WI38 (cell line): Measurements from ENCODE around the gene BTBD2.
A peak's percentile ranks its signal among the peaks of the same experiment; 100 is the strongest.

Source experiments
- H3K4me3 ChIP-seq: 2 replicates; pipeline ENCODE4 v1.5.1; 2011; ENCODE audit warnings: low read depth, mild to moderate bottlenecking, control low read depth, low read length
- CTCF ChIP-seq: IDR thresholded peaks from 2 replicates; pipeline ENCODE4 v1.5.1; 2012; ENCODE audit warnings: low read depth, mild to moderate bottlenecking, control low read depth, low read length

The BTBD2 gene

DNA sequence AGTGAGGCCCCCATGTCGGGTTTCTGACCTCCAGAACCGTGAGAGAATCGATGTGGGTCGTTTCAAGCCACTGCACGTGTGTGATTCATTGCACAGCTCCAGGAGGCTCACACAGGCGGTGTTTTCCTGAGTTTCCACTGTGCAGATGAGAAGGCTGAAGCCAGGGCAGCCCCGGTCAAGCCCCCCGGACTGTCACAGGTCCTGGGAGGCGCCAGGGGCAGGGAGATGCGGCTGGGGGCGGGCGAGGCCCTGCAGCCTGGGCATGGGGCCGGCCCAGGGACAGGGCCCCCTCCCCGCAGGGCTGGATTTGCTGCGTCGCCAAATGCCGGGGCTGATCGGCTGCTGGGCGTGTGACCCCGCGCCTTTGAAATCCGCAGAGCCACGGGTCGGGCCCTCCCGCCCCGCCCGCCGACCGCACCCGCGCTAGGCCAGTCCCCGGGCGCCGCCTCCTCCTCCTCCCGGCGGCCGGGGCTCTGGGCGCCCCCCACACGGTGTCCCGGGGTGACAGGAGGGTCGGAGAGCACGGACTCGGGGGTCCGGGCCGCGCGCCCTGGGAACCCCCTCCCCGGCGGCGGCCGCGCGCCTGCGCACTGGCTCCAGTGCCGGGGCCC is 45.5 kb upstream of the BTBD2 start:
- H3K4me3 ChIP-seq: peak overlapping the region; percentile 63
- no peak for TF ChIP-seq CTCF

GRCh38 chr19:2059422-2060201 is 44.1 kb upstream of the BTBD2 start:
- H3K4me3 ChIP-seq: no peak overlapping the region

GRCh38 chr19:2058570-2059421 is 43.3 kb upstream of the BTBD2 start:
- no peak overlapping the region for H3K4me3 ChIP-seq
- no peak for TF ChIP-seq CTCF

More at GRCh38 chr19:2059422-2060201, 44.1 kb upstream of the BTBD2 start:
- TF ChIP-seq CTCF: no peak

DNA sequence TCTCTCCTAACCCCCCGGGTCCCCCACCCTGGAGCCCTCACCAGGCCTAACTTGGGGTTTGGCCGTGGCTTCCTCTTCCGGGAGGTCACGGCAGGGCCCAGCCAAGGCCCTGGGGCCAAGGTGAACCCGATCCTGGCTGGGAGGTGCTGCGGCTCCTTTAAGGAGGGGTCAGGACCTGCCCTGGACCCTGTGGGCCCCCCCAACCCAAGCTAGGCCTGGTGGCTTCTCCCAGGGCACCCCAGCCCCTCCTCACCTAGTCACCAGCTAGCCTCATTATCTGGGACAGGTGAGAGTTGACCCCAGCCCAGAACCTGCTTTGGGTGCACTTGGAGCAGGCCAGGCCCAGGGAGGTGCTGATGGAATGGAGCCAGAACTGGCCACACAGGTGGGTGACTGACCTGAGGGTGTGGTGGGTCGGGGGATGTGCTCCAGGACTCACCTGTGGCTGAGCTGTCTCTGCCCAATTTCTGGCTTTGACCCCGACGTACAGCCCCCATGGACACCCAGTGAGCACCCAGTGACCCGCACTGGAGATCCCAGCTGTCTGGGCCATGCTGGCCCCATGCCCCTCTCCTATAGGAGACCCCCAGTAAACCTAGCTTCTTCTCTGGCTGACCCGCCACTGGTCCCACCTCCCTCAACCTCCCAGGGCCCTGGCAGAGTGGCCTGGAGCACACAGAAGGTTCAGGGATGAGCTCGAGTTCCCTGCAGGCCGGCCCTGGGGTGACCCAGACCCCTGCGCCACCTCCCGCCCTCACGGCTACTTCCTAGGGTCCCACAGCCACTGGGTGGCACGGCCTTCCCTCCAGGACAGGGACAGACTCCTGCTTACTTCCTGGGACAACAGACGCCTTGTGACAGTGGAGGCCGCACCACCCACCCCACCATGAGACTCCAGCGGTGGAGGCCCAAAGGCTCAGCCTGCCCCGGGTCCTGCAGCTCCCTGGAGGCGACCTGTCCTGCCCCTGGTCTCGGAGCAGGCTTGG is 42.3 kb upstream of the BTBD2 start:
- no peak overlapping the region for H3K4me3 ChIP-seq
- TF ChIP-seq CTCF: no peak

DNA sequence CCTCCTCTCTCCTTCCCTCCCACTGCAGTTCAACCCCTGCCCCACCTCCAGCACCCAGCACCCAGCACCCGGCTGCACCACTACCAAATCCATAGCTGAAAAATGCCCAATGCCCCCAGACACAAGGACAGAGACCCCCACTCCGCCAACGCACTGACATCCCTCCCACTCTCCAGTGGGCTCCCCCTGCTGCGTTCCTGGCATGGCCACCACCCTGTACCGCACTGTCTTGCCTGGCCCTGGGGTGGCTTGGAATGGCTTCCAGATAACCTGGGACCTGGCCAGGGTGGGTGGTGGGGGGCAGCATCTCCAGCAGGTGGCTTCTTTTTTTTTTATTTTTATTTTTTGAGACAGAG is 41.3 kb upstream of the BTBD2 start:
- H3K4me3 ChIP-seq: no peak overlapping the region
- TF ChIP-seq CTCF: no peak

DNA sequence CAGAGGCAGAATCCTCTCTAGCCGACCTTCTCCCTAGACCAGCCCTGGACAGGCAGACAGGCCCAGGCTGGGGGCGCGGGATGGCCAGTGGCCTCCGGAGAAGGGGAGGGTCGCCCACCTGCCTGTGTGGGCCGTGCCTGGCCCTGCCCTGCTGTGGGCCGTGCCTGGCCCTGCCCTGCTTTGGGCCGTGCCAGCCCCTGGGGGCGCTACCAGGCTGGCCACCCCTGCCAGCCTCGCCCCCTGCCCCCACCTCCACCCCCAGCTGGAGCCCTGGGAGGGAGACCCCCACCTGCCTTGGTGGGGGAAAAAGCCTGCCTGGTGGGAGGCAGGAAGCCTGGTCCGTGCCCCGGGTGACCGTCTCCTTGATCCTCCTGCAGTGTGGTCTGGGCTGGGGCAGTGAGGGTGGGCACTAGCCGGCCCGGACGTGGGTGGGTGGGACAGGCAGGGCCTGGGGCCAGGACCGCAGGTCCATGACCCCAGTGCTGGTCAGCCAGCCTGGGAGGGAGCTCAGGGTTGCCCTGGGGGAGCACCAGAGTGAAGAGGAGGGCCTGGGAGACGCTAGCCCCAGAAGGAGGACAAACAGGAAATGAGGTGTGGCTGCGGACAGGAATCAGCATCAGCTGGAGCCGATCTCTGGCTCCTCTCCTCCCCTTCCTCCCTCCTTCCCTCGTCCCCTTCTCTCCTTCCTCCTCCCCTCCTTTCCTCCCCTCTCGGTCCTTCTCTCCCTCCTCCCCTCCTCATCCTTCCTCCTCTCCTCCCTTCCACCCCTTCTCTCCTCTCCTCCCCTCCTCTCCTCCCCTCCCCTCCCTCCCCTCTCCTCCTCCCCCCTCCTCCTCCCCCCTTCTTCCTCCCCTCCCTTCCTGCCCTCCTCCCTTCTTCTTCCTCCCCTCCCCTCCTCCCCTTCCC is 40.7 kb upstream of the BTBD2 start:
- H3K4me3 ChIP-seq: peak overlapping the region; percentile 20; the same call in 1 of the 2 replicates
- no peak for TF ChIP-seq CTCF
